K562 (cell line): ENCODE data around the gene ARHGAP26. TPM values are rescaled to one million over a fixed set of nuclear protein-coding genes. Genes with fewer than 3 reads are reported as not detected.

Source experiments
- CC2D1A ChIP-seq: fragments of 450-650 bp; IDR thresholded peaks from 2 replicates; pipeline ENCODE4 v1.6.1; 2017; ENCODE audit warnings: mild to moderate bottlenecking
- CHD1 ChIP-seq: fragments of 200-600 bp; sonication (generic); IDR thresholded peaks from one replicate; pipeline ENCODE4 v1.6.1; 2012; ENCODE audit warnings: mild to moderate bottlenecking, moderate library complexity, low read length, inconsistent platforms
- FOXK1 ChIP-seq: sonication (generic); formaldehyde crosslinking; IDR thresholded peaks from 2 replicates; pipeline ENCODE4 v1.8.0; 2022; ENCODE audit warnings: missing genetic modification reagents, mild to moderate bottlenecking, borderline replicate concordance
- GABPB2 ChIP-seq: fragments of 250-450 bp; sonication (Bioruptor Pico); conservative IDR thresholded peaks from 2 replicates; pipeline ENCODE4 v1.5.1; 2021; ENCODE audit warnings: mild to moderate bottlenecking
- KHSRP ChIP-seq: fragments of 450-650 bp; IDR thresholded peaks from 2 replicates; pipeline ENCODE4 v1.6.1; 2017
- POLR2AphosphoS5 ChIP-seq: IDR thresholded peaks from 2 replicates; pipeline ENCODE4 v1.6.1; 2011; ENCODE audit warnings: mild to moderate bottlenecking, low read depth, low read length, moderate library complexity; ENCODE audit not compliant: control insufficient read depth, insufficient read depth
- SIN3B ChIP-seq: fragments of 450-650 bp; IDR thresholded peaks from 2 replicates; pipeline ENCODE4 v1.6.1; 2017; ENCODE audit warnings: low read depth, mild to moderate bottlenecking, moderate library complexity
- SMARCA5 ChIP-seq: fragments of 450-650 bp; IDR thresholded peaks from 2 replicates; pipeline ENCODE4 v1.6.1; 2016
- SMARCB1 ChIP-seq: IDR thresholded peaks from 2 replicates; pipeline ENCODE4 v1.6.1; 2011; ENCODE audit warnings: improper control_type of control experiment, low read depth; ENCODE audit not compliant: insufficient read length
- ZBTB1 ChIP-seq: sonication (generic); formaldehyde crosslinking; IDR thresholded peaks from 2 replicates; pipeline ENCODE4 v1.8.1; 2023; ENCODE audit warnings: missing genetic modification reagents, low read depth, mild to moderate bottlenecking, borderline replicate concordance
- ZBTB7A ChIP-seq: IDR thresholded peaks from 2 replicates; pipeline ENCODE4 v1.6.1; 2011; ENCODE audit warnings: low read depth, mild to moderate bottlenecking, low read length, moderate library complexity, borderline replicate concordance; ENCODE audit not compliant: control insufficient read depth
- ZNF140 ChIP-seq: fragments of 250-450 bp; sonication (Bioruptor Pico); IDR thresholded peaks from 2 replicates; pipeline ENCODE4 v1.8.0; 2021; ENCODE audit warnings: moderate library complexity, mild to moderate bottlenecking, inconsistent platforms
- ZNF584 ChIP-seq: fragments of 200-800 bp; sonication (Bioruptor generic); IDR thresholded peaks from 2 replicates; pipeline ENCODE4 v1.6.1; 2016; ENCODE audit warnings: low read depth, mild to moderate bottlenecking, missing genetic modification characterization, missing compliant biosample characterization
- polyA plus RNA-seq, 8 experiments: library from polyadenylated mRNA; depleted of rRNA in 4 of 8; stranded (reverse) in 5 of 8; unstranded in 3 of 8; fragments of >200 nt; fragmentation: Nextera tagmentation in 2 of 8; fragmentation: Illumina TruSeq in 1 of 8; extraction: Ambion mirVana in 2 of 8; extraction: Trizol in 1 of 8; gene quantifications; 2 replicates each; pipeline versions ENCODE4 v1.2.1 to v1.2.3, GENCODE V29; 2011 to 2014; ENCODE audit warnings: inconsistent platforms in 1 of 8, missing spikeins in 1 of 8
- total RNA-seq, 7 experiments: library from RNA; depleted of rRNA in 6 of 7; stranded (reverse); fragments of >200 nt in 6 of 7; fragmentation: Illumina TruSeq in 2 of 7; extraction: Trizol in 2 of 7; gene quantifications; 2 replicates each; pipeline versions ENCODE4 v1.2.1 to v1.2.3, GENCODE V29; 2011 to 2021; ENCODE audit warnings: low replicate concordance in 1 of 7
- TF ChIP-seq, protein P1 (sequence below): fragments of 450-650 bp; formaldehyde crosslinking; IDR thresholded peaks from 2 replicates; pipeline ENCODE4 v1.4.0; 2020; ENCODE audit warnings: mild to moderate bottlenecking, moderate library complexity
- TF ChIP-seq, protein P2 (sequence below): fragments of 450-650 bp; formaldehyde crosslinking; IDR thresholded peaks from 2 replicates; pipeline ENCODE4 v1.4.0; 2022; ENCODE audit warnings: mild to moderate bottlenecking, moderate library complexity
- TF ChIP-seq, protein P3 (sequence below), 3 experiments: IDR thresholded peaks in 2 of 3; conservative IDR thresholded peaks in 1 of 3; 2 replicates each; pipeline ENCODE4 v1.5.1; 2011 to 2012; ENCODE audit warnings: low read length in 3 of 3, mild to moderate bottlenecking in 3 of 3, control low read depth in 2 of 3, improper control_type of control experiment in 1 of 3, inconsistent platforms in 1 of 3, low read depth in 1 of 3, mixed read lengths in 1 of 3, moderate library complexity in 1 of 3; ENCODE audit not compliant: insufficient read depth in 2 of 3
- TF ChIP-seq, protein P4 (sequence below), 2 experiments: IDR thresholded peaks in 1 of 2; conservative IDR thresholded peaks in 1 of 2; 2 replicates each; pipeline ENCODE4 v1.6.1; 2016; ENCODE audit warnings: low read depth in 2 of 2, mild to moderate bottlenecking in 1 of 2, missing compliant biosample characterization in 1 of 2, missing genetic modification characterization in 1 of 2, moderate library complexity in 1 of 2
- TF ChIP-seq, protein P5 (sequence below), 2 experiments: fragments of 450-650 bp; conservative IDR thresholded peaks; 2 replicates each; pipeline ENCODE4 v1.6.1; 2017; ENCODE audit warnings: mild to moderate bottlenecking in 2 of 2, moderate library complexity in 2 of 2

Gene ARHGAP26
- total and polyA plus RNA-seq, 9 of the 15 experiments (the other 6 are each of a cell fraction or from before 2014, with no cell fraction given), result 0.13 to 1.1 (median 0.55) TPM

DNA sequence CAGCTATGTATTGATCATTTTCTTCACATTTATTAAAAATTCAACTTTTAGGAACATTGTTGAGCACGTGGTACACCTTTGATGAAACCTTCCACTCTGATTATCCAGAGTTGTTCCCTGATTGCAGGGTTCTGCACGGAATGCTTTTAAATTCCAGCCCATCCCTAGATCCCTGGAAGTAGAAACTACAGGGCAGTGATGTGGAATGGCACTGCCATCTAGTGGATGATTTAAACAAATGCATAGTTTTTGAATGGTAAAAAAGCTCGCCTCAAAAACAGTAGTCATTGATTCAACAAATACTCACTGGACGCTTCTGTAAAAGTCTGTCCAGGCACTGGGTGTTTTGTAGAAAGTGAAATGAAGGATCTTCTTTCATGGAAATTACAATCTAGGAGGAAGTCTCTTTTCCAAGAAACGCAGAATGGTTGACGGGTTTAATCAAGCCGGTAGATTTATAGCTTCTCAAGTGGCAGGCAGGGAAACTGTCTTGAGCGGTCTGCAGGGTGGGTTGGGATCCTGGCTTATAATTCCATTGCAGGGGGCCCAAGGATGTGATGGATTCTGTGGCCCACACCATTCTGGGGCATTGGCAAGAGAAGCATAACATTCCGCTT, 118.4 kb downstream of the ARHGAP26 start (continued):
- no peak for TF ChIP-seq FOXK1 (CRISPR knock-in tag)
- TF ChIP-seq SMARCA5, result no peak
- no peak for TF ChIP-seq ZNF140 (CRISPR knock-in tag)
- TF ChIP-seq GABPB2 (CRISPR knock-in tag), result no peak
- TF ChIP-seq ZBTB7A, result no peak
- TF ChIP-seq, protein P1, sequence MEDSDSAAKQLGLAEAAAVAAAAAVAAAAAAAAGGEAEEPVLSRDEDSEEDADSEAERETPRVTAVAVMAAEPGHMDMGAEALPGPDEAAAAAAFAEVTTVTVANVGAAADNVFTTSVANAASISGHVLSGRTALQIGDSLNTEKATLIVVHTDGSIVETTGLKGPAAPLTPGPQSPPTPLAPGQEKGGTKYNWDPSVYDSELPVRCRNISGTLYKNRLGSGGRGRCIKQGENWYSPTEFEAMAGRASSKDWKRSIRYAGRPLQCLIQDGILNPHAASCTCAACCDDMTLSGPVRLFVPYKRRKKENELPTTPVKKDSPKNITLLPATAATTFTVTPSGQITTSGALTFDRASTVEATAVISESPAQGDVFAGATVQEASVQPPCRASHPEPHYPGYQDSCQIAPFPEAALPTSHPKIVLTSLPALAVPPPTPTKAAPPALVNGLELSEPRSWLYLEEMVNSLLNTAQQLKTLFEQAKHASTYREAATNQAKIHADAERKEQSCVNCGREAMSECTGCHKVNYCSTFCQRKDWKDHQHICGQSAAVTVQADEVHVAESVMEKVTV, result peak; percentile 56
- no peak for TF ChIP-seq POLR2AphosphoS5
- TF ChIP-seq, protein P2, sequence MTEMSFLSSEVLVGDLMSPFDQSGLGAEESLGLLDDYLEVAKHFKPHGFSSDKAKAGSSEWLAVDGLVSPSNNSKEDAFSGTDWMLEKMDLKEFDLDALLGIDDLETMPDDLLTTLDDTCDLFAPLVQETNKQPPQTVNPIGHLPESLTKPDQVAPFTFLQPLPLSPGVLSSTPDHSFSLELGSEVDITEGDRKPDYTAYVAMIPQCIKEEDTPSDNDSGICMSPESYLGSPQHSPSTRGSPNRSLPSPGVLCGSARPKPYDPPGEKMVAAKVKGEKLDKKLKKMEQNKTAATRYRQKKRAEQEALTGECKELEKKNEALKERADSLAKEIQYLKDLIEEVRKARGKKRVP (CRISPR knock-in tag), result no peak
- no peak for TF ChIP-seq CHD1
- TF ChIP-seq, protein P3, sequence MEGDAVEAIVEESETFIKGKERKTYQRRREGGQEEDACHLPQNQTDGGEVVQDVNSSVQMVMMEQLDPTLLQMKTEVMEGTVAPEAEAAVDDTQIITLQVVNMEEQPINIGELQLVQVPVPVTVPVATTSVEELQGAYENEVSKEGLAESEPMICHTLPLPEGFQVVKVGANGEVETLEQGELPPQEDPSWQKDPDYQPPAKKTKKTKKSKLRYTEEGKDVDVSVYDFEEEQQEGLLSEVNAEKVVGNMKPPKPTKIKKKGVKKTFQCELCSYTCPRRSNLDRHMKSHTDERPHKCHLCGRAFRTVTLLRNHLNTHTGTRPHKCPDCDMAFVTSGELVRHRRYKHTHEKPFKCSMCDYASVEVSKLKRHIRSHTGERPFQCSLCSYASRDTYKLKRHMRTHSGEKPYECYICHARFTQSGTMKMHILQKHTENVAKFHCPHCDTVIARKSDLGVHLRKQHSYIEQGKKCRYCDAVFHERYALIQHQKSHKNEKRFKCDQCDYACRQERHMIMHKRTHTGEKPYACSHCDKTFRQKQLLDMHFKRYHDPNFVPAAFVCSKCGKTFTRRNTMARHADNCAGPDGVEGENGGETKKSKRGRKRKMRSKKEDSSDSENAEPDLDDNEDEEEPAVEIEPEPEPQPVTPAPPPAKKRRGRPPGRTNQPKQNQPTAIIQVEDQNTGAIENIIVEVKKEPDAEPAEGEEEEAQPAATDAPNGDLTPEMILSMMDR (IDR thresholded peaks at IDR 0.05 in 2 of 3, conservative IDR thresholded peaks at IDR 0.05 in 1 of 3; ENCODE audit: insufficient read depth in 2 of 3, low read depth in 1 of 3, low read length in 3 of 3), result peak; percentile 51 to 77 (median 73)
- TF ChIP-seq SIN3B, result no peak
- TF ChIP-seq, protein P4, sequence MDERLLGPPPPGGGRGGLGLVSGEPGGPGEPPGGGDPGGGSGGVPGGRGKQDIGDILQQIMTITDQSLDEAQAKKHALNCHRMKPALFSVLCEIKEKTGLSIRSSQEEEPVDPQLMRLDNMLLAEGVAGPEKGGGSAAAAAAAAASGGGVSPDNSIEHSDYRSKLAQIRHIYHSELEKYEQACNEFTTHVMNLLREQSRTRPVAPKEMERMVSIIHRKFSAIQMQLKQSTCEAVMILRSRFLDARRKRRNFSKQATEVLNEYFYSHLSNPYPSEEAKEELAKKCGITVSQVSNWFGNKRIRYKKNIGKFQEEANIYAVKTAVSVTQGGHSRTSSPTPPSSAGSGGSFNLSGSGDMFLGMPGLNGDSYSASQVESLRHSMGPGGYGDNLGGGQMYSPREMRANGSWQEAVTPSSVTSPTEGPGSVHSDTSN (CRISPR knock-in tag; IDR thresholded peaks at IDR 0.05; ENCODE audit: low read depth), result no peak
- TF ChIP-seq, protein P4 (tag; conservative IDR thresholded peaks at IDR 0.05; ENCODE audit: low read depth), result peak; percentile 55; the same call in 1 of the 2 replicates
- TF ChIP-seq KHSRP, result no peak
- TF ChIP-seq SMARCB1, result no peak
- no peak for TF ChIP-seq ZNF584 (CRISPR knock-in tag)
- TF ChIP-seq ZBTB1 (CRISPR knock-in tag), result no peak
- no peak for TF ChIP-seq CC2D1A
- TF ChIP-seq, protein P5, sequence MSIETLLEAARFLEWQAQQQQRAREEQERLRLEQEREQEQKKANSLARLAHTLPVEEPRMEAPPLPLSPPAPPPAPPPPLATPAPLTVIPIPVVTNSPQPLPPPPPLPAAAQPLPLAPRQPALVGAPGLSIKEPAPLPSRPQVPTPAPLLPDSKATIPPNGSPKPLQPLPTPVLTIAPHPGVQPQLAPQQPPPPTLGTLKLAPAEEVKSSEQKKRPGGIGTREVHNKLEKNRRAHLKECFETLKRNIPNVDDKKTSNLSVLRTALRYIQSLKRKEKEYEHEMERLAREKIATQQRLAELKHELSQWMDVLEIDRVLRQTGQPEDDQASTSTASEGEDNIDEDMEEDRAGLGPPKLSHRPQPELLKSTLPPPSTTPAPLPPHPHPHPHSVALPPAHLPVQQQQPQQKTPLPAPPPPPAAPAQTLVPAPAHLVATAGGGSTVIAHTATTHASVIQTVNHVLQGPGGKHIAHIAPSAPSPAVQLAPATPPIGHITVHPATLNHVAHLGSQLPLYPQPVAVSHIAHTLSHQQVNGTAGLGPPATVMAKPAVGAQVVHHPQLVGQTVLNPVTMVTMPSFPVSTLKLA (conservative IDR thresholded peaks at IDR 0.05), result no peak
- TF ChIP-seq, all 486 proteins: peak for 7
